NCI-H2196 treated with DMSO at 0.1 percent for 48 hours (cell line): ENCODE data around the gene PIGA.

Experiments used
- DNase-seq: peaks from one replicate; lab custom pipeline; 2025; ENCODE audit not compliant: unreplicated experiment; lab: John Stamatoyannopoulos, UW

The PIGA gene

GRCh38 chrX:15335135-15336022, at the start of gene PIGA:
Gene PIGA, minus strand, starts transcription at chrX:15335523. Its CDS starts 3,593 bp downstream, at chrX:15331930.
- peak; percentile 86 for DNase-seq

- no peak for DNase-seq
These were observed 49.0 kb upstream of the PIGA start, which contains the start of gene VEGFD for GRCh38 chrX:15384304-15384703. Gene VEGFD, minus strand, starts transcription at chrX:15384413. Its CDS starts 467 bp downstream, at chrX:15383946.

- no peak for DNase-seq
These were observed 47.5 kb upstream of the PIGA start for GRCh38 chrX:15382813-15383212.

- DNase-seq, result no peak
These were observed 41.6 kb upstream of the PIGA start for GRCh38 chrX:15376956-15377355.

- DNase-seq, result no peak
These were observed 38.7 kb upstream of the PIGA start for GRCh38 chrX:15373976-15374375.

GRCh38 chrX:15366506-15367352, 31.4 kb upstream of the PIGA start:
- DNase-seq, result no peak

GRCh38 chrX:15359701-15360100, 24.4 kb upstream of the PIGA start:
- no peak for DNase-seq

- no peak for DNase-seq
These were observed 23.2 kb upstream of the PIGA start for GRCh38 chrX:15358533-15358932.

- DNase-seq, result no peak
These were observed 21.1 kb upstream of the PIGA start for GRCh38 chrX:15356444-15356843.

GRCh38 chrX:15350329-15350996, 15.1 kb upstream of the PIGA start:
- DNase-seq, result no peak

GRCh38 chrX:15349046-15349445, 13.7 kb upstream of the PIGA start:
- DNase-seq, result peak; percentile 19

GRCh38 chrX:15345976-15346375, 10.7 kb upstream of the PIGA start:
- no peak for DNase-seq

- no peak for DNase-seq
These were observed 8.8 kb upstream of the PIGA start for GRCh38 chrX:15344106-15344505.

GRCh38 chrX:15343075-15343476, 7.8 kb upstream of the PIGA start:
- no peak for DNase-seq

- DNase-seq, result no peak
These were observed 5.5 kb upstream of the PIGA start for GRCh38 chrX:15340867-15341266.

- peak; percentile 18 for DNase-seq
These were observed 695 bp upstream of the PIGA start for GRCh38 chrX:15336023-15336413.

GRCh38 chrX:15334561-15334960, 762 bp downstream of the PIGA start:
- DNase-seq, result no peak

GRCh38 chrX:15328821-15329220, 6.5 kb downstream of the PIGA start:
- DNase-seq, result no peak

- no peak for DNase-seq
These were observed 7.2 kb downstream of the PIGA start for GRCh38 chrX:15328131-15328530.

- DNase-seq, result no peak
These were observed 12.9 kb downstream of the PIGA start for GRCh38 chrX:15322472-15322871.

- no peak for DNase-seq
These were observed 13.3 kb downstream of the PIGA start for GRCh38 chrX:15322072-15322471.
